GM12874 (cell line): Measurements from ENCODE around the gene NMT2.

Experiments
- CTCF ChIP-seq: IDR thresholded peaks from 2 replicates; pipeline ENCODE4 v1.5.1; 2011; ENCODE audit warnings: low read depth, mild to moderate bottlenecking, control low read depth, low read length, moderate library complexity; ENCODE audit not compliant: insufficient read depth

Gene NMT2

GRCh38 chr10:15175587-15175986 lies 7.1 kb upstream of the NMT2 start:
- no peak for TF ChIP-seq CTCF

GRCh38 chr10:15172306-15172840 lies 3.9 kb upstream of the NMT2 start:
- no peak for TF ChIP-seq CTCF

GRCh38 chr10:15169555-15170401 lies 1.3 kb upstream of the NMT2 start:
- TF ChIP-seq CTCF, result no peak

- no peak for TF ChIP-seq CTCF
Measured at GRCh38 chr10:15168786-15169554, 477 bp upstream of the NMT2 start.

GRCh38 chr10:15167411-15168290 lies 842 bp downstream of the NMT2 start:
- peak; percentile 54 for TF ChIP-seq CTCF

- TF ChIP-seq CTCF, result no peak
Measured at GRCh38 chr10:15166325-15166724, 2.2 kb downstream of the NMT2 start.

DNA sequence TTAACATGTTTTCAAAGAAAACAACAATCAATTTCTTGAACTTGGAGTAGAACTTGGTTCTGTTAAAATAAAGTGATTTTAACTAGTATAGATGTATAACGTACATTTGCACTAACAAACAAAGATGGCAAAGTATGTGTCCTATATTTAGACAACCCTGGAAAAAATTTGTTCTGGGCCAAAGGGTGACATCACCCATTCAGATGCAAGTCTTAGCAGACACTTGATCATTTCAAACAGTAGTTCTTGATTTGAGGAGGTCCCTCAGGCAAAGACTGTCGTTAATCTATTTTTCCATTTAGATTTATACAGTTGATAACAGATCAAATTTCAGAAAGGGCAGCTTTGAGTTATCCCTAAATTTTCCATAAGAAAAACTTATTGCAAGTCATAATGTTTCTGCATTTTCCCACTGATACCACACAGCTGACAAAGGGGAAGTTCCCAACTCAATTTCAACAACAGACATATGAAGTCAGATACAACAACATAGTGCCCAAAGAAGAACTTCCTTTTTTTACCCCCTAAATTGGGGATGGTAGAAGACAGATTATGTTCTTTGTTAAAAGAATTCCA lies 5.2 kb downstream of the NMT2 start:
- no peak for TF ChIP-seq CTCF
